Measurements from ENCODE around the gene MORC1. TPM values are rescaled to one million over a fixed set of nuclear protein-coding genes. Genes with fewer than 3 reads are reported as not detected.

MORC1 gene
- total and polyA plus RNA-seq, 4 donors = 0.02 to 0.33 (median 0.13) TPM

- Histone ChIP-seq H3K4me3 (ENCODE audit: low read depth in 1 of 3, low read length in 3 of 3) (no peak overlapping the region), H3K27me3 (ENCODE audit: control insufficient read depth in 4 of 4, insufficient read depth in 4 of 4, low read length in 3 of 4) (no peaks in the 10 kb centered on the region), H3K27ac (ENCODE audit: low read depth in 1 of 2, low read length in 2 of 2) (no peak overlapping the region), H3K9me3 (ENCODE audit: control insufficient read depth in 4 of 4, low read length in 3 of 4) (no peaks in the 10 kb centered on the region), H3K9ac (ENCODE audit: low read depth in 1 of 2, low read length in 2 of 2) (no peak overlapping the region), H3K4me1 (ENCODE audit: control insufficient read depth in 4 of 4, insufficient read depth in 4 of 4, low read length in 3 of 4) (no peaks in the 10 kb centered on the region), H3K36me3 (ENCODE audit: control insufficient read depth in 4 of 4, insufficient read depth in 3 of 4, low read depth in 1 of 4, low read length in 3 of 4) (no peaks in the 10 kb centered on the region)
- no peak for TF ChIP-seq GABPA (IDR thresholded peaks at IDR 0.05 in 1 of 2, conservative IDR thresholded peaks at IDR 0.05 in 1 of 2)
- TF ChIP-seq HNF4G (IDR thresholded peaks at IDR 0.05) = no peak
- TF ChIP-seq FOXA2 (IDR thresholded peaks at IDR 0.05) = no peak
- DNase-seq (ENCODE audit: low spot score) = no peak
These were observed 24.4 kb downstream of the MORC1 start for GRCh38 chr3:109093561-109093960.

GRCh38 chr3:109091846-109092245 is 26.1 kb downstream of the MORC1 start:
- H3K9me3 ChIP-seq (ENCODE audit: control insufficient read depth in 4 of 4, low read length in 3 of 4) = no peaks in the 10 kb centered on the region
- 33% methylated on average over 2 of the region's 2 CpGs for WGBS
- no peak overlapping the region for H3K4me3 ChIP-seq (ENCODE audit: low read depth in 1 of 3, low read length in 3 of 3)
- H3K4me1 ChIP-seq (ENCODE audit: control insufficient read depth in 4 of 4, insufficient read depth in 4 of 4, low read length in 3 of 4) = no peaks in the 10 kb centered on the region
- TF ChIP-seq NR2F2 (IDR thresholded peaks at IDR 0.05) = no peak
- no peak for TF ChIP-seq HNF4A (conservative IDR thresholded peaks at IDR 0.05)
- no peak for TF ChIP-seq EGR1 (IDR thresholded peaks at IDR 0.05; ENCODE audit: low read depth in 2 of 2)
- TF ChIP-seq, protein P1, sequence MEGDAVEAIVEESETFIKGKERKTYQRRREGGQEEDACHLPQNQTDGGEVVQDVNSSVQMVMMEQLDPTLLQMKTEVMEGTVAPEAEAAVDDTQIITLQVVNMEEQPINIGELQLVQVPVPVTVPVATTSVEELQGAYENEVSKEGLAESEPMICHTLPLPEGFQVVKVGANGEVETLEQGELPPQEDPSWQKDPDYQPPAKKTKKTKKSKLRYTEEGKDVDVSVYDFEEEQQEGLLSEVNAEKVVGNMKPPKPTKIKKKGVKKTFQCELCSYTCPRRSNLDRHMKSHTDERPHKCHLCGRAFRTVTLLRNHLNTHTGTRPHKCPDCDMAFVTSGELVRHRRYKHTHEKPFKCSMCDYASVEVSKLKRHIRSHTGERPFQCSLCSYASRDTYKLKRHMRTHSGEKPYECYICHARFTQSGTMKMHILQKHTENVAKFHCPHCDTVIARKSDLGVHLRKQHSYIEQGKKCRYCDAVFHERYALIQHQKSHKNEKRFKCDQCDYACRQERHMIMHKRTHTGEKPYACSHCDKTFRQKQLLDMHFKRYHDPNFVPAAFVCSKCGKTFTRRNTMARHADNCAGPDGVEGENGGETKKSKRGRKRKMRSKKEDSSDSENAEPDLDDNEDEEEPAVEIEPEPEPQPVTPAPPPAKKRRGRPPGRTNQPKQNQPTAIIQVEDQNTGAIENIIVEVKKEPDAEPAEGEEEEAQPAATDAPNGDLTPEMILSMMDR (IDR thresholded peaks at IDR 0.05; ENCODE audit: low read depth, low read length, missing input control) = no peak
- TF ChIP-seq FOXA1 (IDR thresholded peaks at IDR 0.05) = no peak
- TF ChIP-seq FOXA2 (IDR thresholded peaks at IDR 0.05) = no peak
- no peak for TF ChIP-seq YY1 (IDR thresholded peaks at IDR 0.05)
- TF ChIP-seq ATF3 (IDR thresholded peaks at IDR 0.05) = no peak
- no peak overlapping the region for H3K9ac ChIP-seq (ENCODE audit: low read depth in 1 of 2, low read length in 2 of 2)
- H3K27ac ChIP-seq (ENCODE audit: low read depth in 1 of 2, low read length in 2 of 2) = no peak overlapping the region
- H3K27me3 ChIP-seq (ENCODE audit: control insufficient read depth in 4 of 4, insufficient read depth in 4 of 4, low read length in 3 of 4) = no peaks in the 10 kb centered on the region
- no peak for DNase-seq (ENCODE audit: low spot score)
- no peaks in the 10 kb centered on the region for H3K36me3 ChIP-seq (ENCODE audit: control insufficient read depth in 4 of 4, insufficient read depth in 3 of 4, low read depth in 1 of 4, low read length in 3 of 4)

DNA sequence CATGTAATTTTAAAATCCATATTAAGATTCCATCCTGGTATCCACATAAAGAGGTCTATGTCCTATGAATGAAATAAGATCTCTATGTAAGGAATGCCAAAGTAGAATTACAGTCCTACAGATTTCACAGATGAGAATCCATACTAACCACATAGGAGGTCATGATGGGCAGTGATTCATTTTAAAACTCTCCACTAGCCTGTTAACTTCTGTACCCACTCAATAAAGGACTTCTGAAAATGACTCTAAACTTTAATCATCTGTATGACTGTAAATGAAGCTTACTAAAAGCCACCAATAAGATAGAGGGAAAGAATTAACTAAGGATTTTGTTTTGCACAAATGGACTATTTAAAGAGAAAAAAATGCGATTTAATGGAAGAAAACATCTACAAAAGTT is 28.7 kb downstream of the MORC1 start:
- no peaks in the 10 kb centered on the region for H3K36me3 ChIP-seq (ENCODE audit: control insufficient read depth in 4 of 4, insufficient read depth in 3 of 4, low read depth in 1 of 4, low read length in 3 of 4)
- no peak overlapping the region for H3K27ac ChIP-seq (ENCODE audit: low read depth in 1 of 2, low read length in 2 of 2)
- no peaks in the 10 kb centered on the region for H3K9me3 ChIP-seq (ENCODE audit: control insufficient read depth in 4 of 4, low read length in 3 of 4)
- H3K4me3 ChIP-seq (ENCODE audit: low read depth in 1 of 3, low read length in 3 of 3) = no peak overlapping the region
- TF ChIP-seq RXRA (IDR thresholded peaks at IDR 0.05) = no peak
- TF ChIP-seq HNF4A (conservative IDR thresholded peaks at IDR 0.05) = no peak
- TF ChIP-seq FOXA1 (IDR thresholded peaks at IDR 0.05) = no peak
- TF ChIP-seq, protein P1 (IDR thresholded peaks at IDR 0.05; ENCODE audit: low read depth, low read length, missing input control) = no peak
- TF ChIP-seq GABPA (IDR thresholded peaks at IDR 0.05 in 1 of 2, conservative IDR thresholded peaks at IDR 0.05 in 1 of 2) = no peak
- TF ChIP-seq SP1 (IDR thresholded peaks at IDR 0.05) = no peak
- no peaks in the 10 kb centered on the region for H3K4me1 ChIP-seq (ENCODE audit: control insufficient read depth in 4 of 4, insufficient read depth in 4 of 4, low read length in 3 of 4)
- H3K27me3 ChIP-seq (ENCODE audit: control insufficient read depth in 4 of 4, insufficient read depth in 4 of 4, low read length in 3 of 4) = no peaks in the 10 kb centered on the region
- H3K9ac ChIP-seq (ENCODE audit: low read depth in 1 of 2, low read length in 2 of 2) = no peak overlapping the region
- no peak for DNase-seq (ENCODE audit: low spot score)
- 79% methylated on average over 1 of the region's 1 CpG for WGBS

Data from liver (tissue), 9 donors.